Fibroblast of skin of left quadriceps (primary cell): ENCODE measurements around the gene PLA2G12B.

ENCODE experiments used
- DNase-seq, 2 experiments: peaks; one replicate each; pipeline ENCODE4 v3.0.0-alpha.2; 2013; ENCODE audit warnings: low read depth in 2 of 2

The PLA2G12B gene

GRCh38 chr10:72890086-72890485 is 64.5 kb downstream of the PLA2G12B start:
- DNase-seq: no peak

DNA sequence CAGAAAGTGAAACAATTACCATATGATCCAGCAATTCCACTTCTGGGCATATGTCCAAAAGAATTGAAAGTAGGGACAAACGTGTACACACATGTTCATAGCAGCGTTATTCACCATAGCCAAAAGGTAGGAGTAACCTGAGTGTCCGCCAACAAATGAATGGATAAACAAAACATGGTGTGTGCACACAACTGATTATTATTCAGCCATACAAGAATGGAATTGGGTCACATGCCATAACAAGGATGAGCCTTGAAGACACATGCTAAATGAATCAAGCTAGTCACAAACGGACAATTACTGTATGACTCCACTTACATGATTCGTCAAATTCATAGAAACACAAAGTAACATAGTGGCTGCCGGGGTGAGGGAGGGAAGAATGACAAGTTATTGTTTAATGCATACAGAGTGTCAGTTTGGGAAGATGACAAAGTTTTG is 65.2 kb downstream of the PLA2G12B start:
- peak in 1 of 2 experiments; percentile 6 for DNase-seq

- no peak for DNase-seq
These were observed 66.4 kb downstream of the PLA2G12B start for GRCh38 chr10:72888151-72888638.

GRCh38 chr10:72887043-72887442 is 67.6 kb downstream of the PLA2G12B start:
- DNase-seq: no peak

- DNase-seq: no peak
These were observed 68.0 kb downstream of the PLA2G12B start for GRCh38 chr10:72886621-72887020.

GRCh38 chr10:72885953-72886352 is 68.7 kb downstream of the PLA2G12B start:
- DNase-seq: no peak
